Peyer's patch (tissue), 4 donors: ENCODE data around the gene ELF5. TPM values are rescaled to one million over a fixed set of nuclear protein-coding genes. Genes with fewer than 3 reads are reported as not detected.

ENCODE experiments used
- DNase-seq, 3 donors: peaks; one replicate each; pipeline ENCODE4 v3.0.0-alpha.2; 2017 to 2019
- H3K27ac ChIP-seq, 4 donors: fragments of 200-600 bp; sonication (generic); one replicate each; pipeline ENCODE4 v1.5.1; 2016 to 2019
- H3K27me3 ChIP-seq, 2 donors: fragments of 200-600 bp; sonication (generic); one replicate each; pipeline ENCODE4 v1.5.1; 2019
- H3K36me3 ChIP-seq, 3 donors: fragments of 200-600 bp; sonication (generic); one replicate each; pipeline ENCODE4 v1.5.1; 2016 to 2019
- H3K4me1 ChIP-seq, 4 donors: fragments of 200-600 bp; sonication (generic); one replicate each; pipeline ENCODE4 v1.5.1; 2016 to 2019
- H3K4me3 ChIP-seq, 4 donors: fragments of 200-600 bp; sonication (generic); 1 replicate in 3 of 4; 2 replicates in 1 of 4; pipeline ENCODE4 v1.5.1; 2016 to 2019; ENCODE audit warnings: mild to moderate bottlenecking in 1 of 4
- H3K9me3 ChIP-seq, 4 donors: fragments of 200-600 bp; sonication (generic); one replicate each; pipeline ENCODE4 v1.5.1; 2016 to 2019; ENCODE audit warnings: mild to moderate bottlenecking in 1 of 4
- POLR2A ChIP-seq, 2 donors: fragments of 450-650 bp; IDR thresholded peaks; one replicate each; pipeline ENCODE4 v1.5.1; 2017; ENCODE audit warnings: antibody characterized with exemption in 2 of 2, mild to moderate bottlenecking in 2 of 2, moderate library complexity in 2 of 2
- total RNA-seq, 4 donors: library from RNA; depleted of rRNA; stranded (reverse); fragments of >200 nt; gene quantifications; one replicate each; pipeline ENCODE4 v1.1.0, GENCODE V29; 2016
- TF ChIP-seq, protein P1 (sequence below), 6 experiments: fragments of 450-650 bp in 4 of 6; fragments of 200-600 bp in 2 of 6; sonication (generic) in 1 of 6; IDR thresholded peaks; one replicate each; pipeline ENCODE4 v1.5.1; 2017 to 2019; ENCODE audit warnings: antibody characterized with exemption in 6 of 6, mild to moderate bottlenecking in 3 of 6, moderate library complexity in 1 of 6

The ELF5 gene
- total RNA-seq, 4 donors from 2014 or later = not detected

DNA sequence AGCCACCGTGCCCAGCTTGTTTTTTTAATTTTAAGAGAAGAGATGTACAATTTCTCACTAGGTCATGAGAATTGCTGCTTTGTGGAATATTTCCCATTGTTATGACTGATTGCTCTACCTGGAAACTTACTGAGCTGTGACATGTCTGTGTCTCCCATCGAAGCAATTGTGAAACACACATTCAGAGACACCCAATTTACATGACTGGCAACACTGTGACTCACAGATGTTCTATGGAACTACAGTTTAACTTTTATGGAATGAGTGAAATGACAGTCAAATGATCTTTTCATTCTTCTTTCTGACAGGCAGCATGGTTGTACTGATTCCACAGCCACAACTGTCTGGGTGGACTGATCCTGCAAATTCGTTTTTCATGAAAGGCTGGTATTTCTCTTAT, 32.3 kb downstream of the ELF5 start:
- no peak overlapping the region for H3K4me3 ChIP-seq

GRCh38 chr11:34480314-34480713, 33.3 kb downstream of the ELF5 start:
- H3K4me1 ChIP-seq = no peaks in the 10 kb centered on the region
- no peak overlapping the region for H3K4me3 ChIP-seq
- H3K27me3 ChIP-seq = no peaks in the 10 kb centered on the region
- TF ChIP-seq POLR2A (IDR thresholded peaks at IDR 0.05) = no peak
- H3K27ac ChIP-seq = no peak overlapping the region
- H3K9me3 ChIP-seq = no peaks in the 10 kb centered on the region
- DNase-seq = no peak
- no peaks in the 10 kb centered on the region for H3K36me3 ChIP-seq

More for the DNA sequence above, 32.3 kb downstream of the ELF5 start:
- no peak overlapping the region for H3K27ac ChIP-seq
- no peaks in the 10 kb centered on the region for H3K4me1 ChIP-seq
- H3K9me3 ChIP-seq = no peaks in the 10 kb centered on the region
- H3K36me3 ChIP-seq = no peaks in the 10 kb centered on the region
- DNase-seq = no peak
- TF ChIP-seq POLR2A (IDR thresholded peaks at IDR 0.05) = no peak
- TF ChIP-seq, protein P1, sequence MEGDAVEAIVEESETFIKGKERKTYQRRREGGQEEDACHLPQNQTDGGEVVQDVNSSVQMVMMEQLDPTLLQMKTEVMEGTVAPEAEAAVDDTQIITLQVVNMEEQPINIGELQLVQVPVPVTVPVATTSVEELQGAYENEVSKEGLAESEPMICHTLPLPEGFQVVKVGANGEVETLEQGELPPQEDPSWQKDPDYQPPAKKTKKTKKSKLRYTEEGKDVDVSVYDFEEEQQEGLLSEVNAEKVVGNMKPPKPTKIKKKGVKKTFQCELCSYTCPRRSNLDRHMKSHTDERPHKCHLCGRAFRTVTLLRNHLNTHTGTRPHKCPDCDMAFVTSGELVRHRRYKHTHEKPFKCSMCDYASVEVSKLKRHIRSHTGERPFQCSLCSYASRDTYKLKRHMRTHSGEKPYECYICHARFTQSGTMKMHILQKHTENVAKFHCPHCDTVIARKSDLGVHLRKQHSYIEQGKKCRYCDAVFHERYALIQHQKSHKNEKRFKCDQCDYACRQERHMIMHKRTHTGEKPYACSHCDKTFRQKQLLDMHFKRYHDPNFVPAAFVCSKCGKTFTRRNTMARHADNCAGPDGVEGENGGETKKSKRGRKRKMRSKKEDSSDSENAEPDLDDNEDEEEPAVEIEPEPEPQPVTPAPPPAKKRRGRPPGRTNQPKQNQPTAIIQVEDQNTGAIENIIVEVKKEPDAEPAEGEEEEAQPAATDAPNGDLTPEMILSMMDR (IDR thresholded peaks at IDR 0.05) = no peak
- H3K27me3 ChIP-seq = no peaks in the 10 kb centered on the region

- Histone ChIP-seq H3K4me3 (no peak overlapping the region), H3K4me1 (no peaks in the 10 kb centered on the region), H3K36me3 (no peaks in the 10 kb centered on the region), H3K9me3 (no peaks in the 10 kb centered on the region), H3K27me3 (no peaks in the 10 kb centered on the region), H3K27ac (no peak overlapping the region)
- DNase-seq = no peak
- TF ChIP-seq, protein P1 (IDR thresholded peaks at IDR 0.05) = no peak
- TF ChIP-seq POLR2A (IDR thresholded peaks at IDR 0.05) = no peak
Measured at GRCh38 chr11:34478845-34479663, 34.5 kb downstream of the ELF5 start.

GRCh38 chr11:34476849-34477248, 36.7 kb downstream of the ELF5 start:
- Histone ChIP-seq H3K4me1 (no peaks in the 10 kb centered on the region), H3K27ac (no peak overlapping the region), H3K27me3 (no peaks in the 10 kb centered on the region), H3K9me3 (no peaks in the 10 kb centered on the region), H3K36me3 (peaks cover 0 to 14% (median 0%) of the 10 kb centered on the region in 3 donors), H3K4me3 (no peak overlapping the region)
- no peak for TF ChIP-seq POLR2A (IDR thresholded peaks at IDR 0.05)
- TF ChIP-seq, protein P1 (IDR thresholded peaks at IDR 0.05) = no peak
- no peak for DNase-seq

DNA sequence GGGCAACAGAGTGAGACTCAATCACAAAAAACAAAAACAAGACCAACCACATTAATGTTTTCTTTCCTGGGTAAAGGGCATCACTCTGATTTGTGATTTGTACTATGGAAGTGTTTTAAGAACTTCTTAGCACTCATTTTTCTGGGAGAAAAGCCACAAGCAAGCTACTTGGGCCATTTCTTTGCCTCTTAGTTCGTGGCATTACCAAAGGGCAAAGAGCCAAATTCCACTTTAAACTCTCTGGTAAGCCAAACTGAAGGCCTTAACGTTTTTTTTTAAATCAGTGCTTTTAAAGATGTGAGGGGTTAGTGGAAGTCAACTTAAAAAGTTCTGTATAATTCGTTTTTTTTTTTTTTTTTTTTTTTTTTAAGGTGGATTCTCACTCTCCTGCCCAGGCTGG, 37.9 kb downstream of the ELF5 start:
- no peaks in the 10 kb centered on the region for H3K9me3 ChIP-seq
- H3K27ac ChIP-seq = no peak overlapping the region
- H3K27me3 ChIP-seq = no peaks in the 10 kb centered on the region
- no peak overlapping the region for H3K4me3 ChIP-seq
- H3K4me1 ChIP-seq = no peaks in the 10 kb centered on the region
- DNase-seq = no peak
- peaks cover 0 to 26% (median 0%) of the 10 kb centered on the region in 3 donors for H3K36me3 ChIP-seq
- TF ChIP-seq, protein P1 (IDR thresholded peaks at IDR 0.05) = no peak
- TF ChIP-seq POLR2A (IDR thresholded peaks at IDR 0.05) = no peak

GRCh38 chr11:34473603-34474169, 39.9 kb downstream of the ELF5 start:
- no peaks in the 10 kb centered on the region for H3K27me3 ChIP-seq
- DNase-seq = no peak
- TF ChIP-seq, protein P1 (IDR thresholded peaks at IDR 0.05) = no peak
- no peak for TF ChIP-seq POLR2A (IDR thresholded peaks at IDR 0.05)
- H3K36me3 ChIP-seq = peaks cover 0 to 46% (median 0%) of the 10 kb centered on the region in 3 donors
- H3K9me3 ChIP-seq = no peaks in the 10 kb centered on the region
- H3K27ac ChIP-seq = no peak overlapping the region
- no peak overlapping the region for H3K4me3 ChIP-seq
- H3K4me1 ChIP-seq = no peaks in the 10 kb centered on the region
